ENCODE data around the gene FAM153A.
"Not testable (repeated sequence)": the region's sequence is repeated elsewhere in the genome, so short reads cannot be mapped to it uniquely, and the experiment has no call there.

The FAM153A gene

DNA sequence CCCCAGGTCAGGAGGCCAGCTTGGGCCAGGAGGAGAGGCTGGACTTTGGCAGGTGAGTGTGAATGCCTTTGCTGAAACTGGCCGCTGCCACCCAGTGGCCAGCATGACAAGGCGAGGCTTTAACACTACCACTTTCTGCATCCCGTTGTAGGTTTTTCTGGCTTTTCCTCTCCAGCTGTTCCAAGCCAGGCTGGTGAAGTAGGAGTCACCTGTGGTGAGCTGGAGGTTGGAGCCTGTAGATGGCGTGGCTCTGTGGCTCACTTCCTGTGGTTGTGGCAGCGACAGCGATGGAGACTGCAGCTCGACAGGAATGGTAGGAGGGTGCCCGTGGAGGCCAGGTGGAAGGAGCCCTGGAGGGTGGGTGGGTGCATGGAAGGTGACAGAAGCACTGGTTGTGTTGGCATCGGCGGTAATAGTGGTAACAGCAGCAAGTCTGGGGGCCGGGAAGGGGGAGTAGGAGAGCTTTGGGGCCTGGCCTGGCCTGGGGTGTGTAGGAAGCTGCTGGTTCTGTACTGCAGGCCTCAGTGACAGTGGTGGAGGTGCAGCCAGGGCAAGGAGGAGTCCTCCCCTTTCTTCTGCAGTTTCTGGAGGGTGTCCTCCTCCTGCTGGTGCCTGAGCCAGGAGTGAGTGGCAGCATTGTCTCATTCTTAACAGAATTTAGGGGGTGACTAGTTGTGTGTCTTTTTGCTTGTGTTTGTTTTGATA, 26.7 kb upstream of the FAM153A start:
- not testable (repeated sequence) for H3K4me2 ChIP-seq (ENCODE audit: insufficient read depth, low read length, poor library complexity, severe bottlenecking); H3K9ac ChIP-seq (ENCODE audit: low read depth, low read length, poor library complexity); H3K36me3 ChIP-seq (replicated peaks in 1 of 2; ENCODE audit: control insufficient read depth in 2 of 2, insufficient read depth in 2 of 2, low read length in 2 of 2); DNase-seq (ENCODE audit: low spot score); H3K4ac ChIP-seq (ENCODE audit: low read length); H2BK15ac ChIP-seq (ENCODE audit: low read length); H3K4me1 ChIP-seq (ENCODE audit: control insufficient read depth in 2 of 2, insufficient read depth in 1 of 2, low read depth in 1 of 2, low read length in 2 of 2); H3K79me1 ChIP-seq (ENCODE audit: low read depth, low read length); H4K8ac ChIP-seq (ENCODE audit: low read depth, low read length); H2BK5ac ChIP-seq (ENCODE audit: low read length); H2BK12ac ChIP-seq (ENCODE audit: low read length); H3K14ac ChIP-seq (ENCODE audit: low read length); H4K91ac ChIP-seq (ENCODE audit: low read depth, low read length, poor library complexity); H3K9me3 ChIP-seq (replicated peaks in 1 of 2; ENCODE audit: control insufficient read depth in 2 of 2, insufficient read depth in 1 of 2, low read depth in 1 of 2, low read length in 2 of 2); H3K23ac ChIP-seq (ENCODE audit: low read depth, low read length, poor library complexity); H3K27me3 ChIP-seq (ENCODE audit: control insufficient read depth in 3 of 3, insufficient read depth in 3 of 3, low read depth in 1 of 3, low read length in 3 of 3); H3K18ac ChIP-seq (ENCODE audit: low read length); H2AFZ ChIP-seq (ENCODE audit: low read length); H3K4me3 ChIP-seq (ENCODE audit: low read length in 2 of 2); H2AK5ac ChIP-seq (ENCODE audit: low read depth, low read length); H2BK120ac ChIP-seq (ENCODE audit: low read depth, low read length); H3K27ac ChIP-seq (replicated peaks; ENCODE audit: low read length)
- WGBS, 2 donors (ENCODE audit: extremely low coverage in 2 of 2, insufficient read length in 2 of 2, insufficient replicate concordance in 1 of 2): no CpG with 5 or more reads among the region's 11 CpGs

DNA sequence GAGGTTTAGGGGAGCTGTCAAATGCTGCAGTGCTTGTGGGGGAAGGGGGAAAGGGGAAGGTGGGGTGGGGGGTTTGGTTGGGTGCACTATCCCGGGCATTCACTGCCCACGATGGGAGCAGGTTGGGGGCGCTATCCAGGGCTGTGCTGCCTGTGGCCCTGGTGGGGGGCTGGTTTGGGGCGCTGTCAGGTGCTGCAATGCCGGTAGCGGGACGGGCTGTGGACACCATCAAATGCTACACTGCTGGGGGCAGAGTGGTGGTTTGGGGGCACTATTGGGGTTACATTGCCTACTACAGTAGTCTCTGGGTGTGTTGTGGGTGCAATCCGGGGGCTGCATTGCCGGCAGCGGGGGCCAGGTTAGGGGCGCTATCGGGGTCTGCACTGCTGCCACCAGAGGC, 25.7 kb upstream of the FAM153A start:
- H3K79me1 ChIP-seq (ENCODE audit: low read depth, low read length); H3K4me2 ChIP-seq (ENCODE audit: insufficient read depth, low read length, poor library complexity, severe bottlenecking); H4K91ac ChIP-seq (ENCODE audit: low read depth, low read length, poor library complexity); H3K23ac ChIP-seq (ENCODE audit: low read depth, low read length, poor library complexity); H3K9ac ChIP-seq (ENCODE audit: low read depth, low read length, poor library complexity); H3K9me3 ChIP-seq (replicated peaks in 1 of 2; ENCODE audit: control insufficient read depth in 2 of 2, insufficient read depth in 1 of 2, low read depth in 1 of 2, low read length in 2 of 2); H3K4me1 ChIP-seq (ENCODE audit: control insufficient read depth in 2 of 2, insufficient read depth in 1 of 2, low read depth in 1 of 2, low read length in 2 of 2); H3K36me3 ChIP-seq (replicated peaks in 1 of 2; ENCODE audit: control insufficient read depth in 2 of 2, insufficient read depth in 2 of 2, low read length in 2 of 2); H2BK120ac ChIP-seq (ENCODE audit: low read depth, low read length); H3K14ac ChIP-seq (ENCODE audit: low read length); H3K27me3 ChIP-seq (ENCODE audit: control insufficient read depth in 3 of 3, insufficient read depth in 3 of 3, low read depth in 1 of 3, low read length in 3 of 3); H4K8ac ChIP-seq (ENCODE audit: low read depth, low read length); H3K18ac ChIP-seq (ENCODE audit: low read length); H2BK15ac ChIP-seq (ENCODE audit: low read length); H3K4ac ChIP-seq (ENCODE audit: low read length); DNase-seq (ENCODE audit: low spot score); H2BK5ac ChIP-seq (ENCODE audit: low read length); H2BK12ac ChIP-seq (ENCODE audit: low read length); H3K27ac ChIP-seq (replicated peaks; ENCODE audit: low read length); H2AFZ ChIP-seq (ENCODE audit: low read length); H2AK5ac ChIP-seq (ENCODE audit: low read depth, low read length); H3K4me3 ChIP-seq (ENCODE audit: low read length in 2 of 2): not testable (repeated sequence)
- no CpG with 5 or more reads among the region's 12 CpGs for WGBS, 2 donors (ENCODE audit: extremely low coverage in 2 of 2, insufficient read length in 2 of 2, insufficient replicate concordance in 1 of 2)

DNA sequence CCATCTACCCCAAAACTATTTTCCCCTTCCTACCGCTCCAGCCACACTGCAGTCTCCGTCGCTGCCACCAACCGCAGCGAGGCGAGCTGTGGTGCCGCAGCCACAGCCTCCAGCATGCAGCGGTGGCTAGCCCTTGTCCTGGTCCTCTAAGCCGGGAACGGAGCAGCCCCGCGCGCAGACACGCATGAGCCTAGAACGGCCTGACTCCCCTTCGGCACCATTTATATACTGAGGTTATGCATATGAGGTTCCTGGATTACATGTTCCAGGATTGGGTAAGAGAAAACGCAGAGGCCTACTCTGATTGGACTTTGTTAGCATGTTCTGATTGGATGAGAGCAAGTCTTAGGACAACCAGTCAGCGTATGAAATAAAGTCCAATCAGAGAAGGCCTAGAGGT, 24.6 kb upstream of the FAM153A start:
- not testable (repeated sequence) for H3K27me3 ChIP-seq (ENCODE audit: control insufficient read depth in 3 of 3, insufficient read depth in 3 of 3, low read depth in 1 of 3, low read length in 3 of 3); H4K91ac ChIP-seq (ENCODE audit: low read depth, low read length, poor library complexity); H2BK15ac ChIP-seq (ENCODE audit: low read length); H3K4me1 ChIP-seq (ENCODE audit: control insufficient read depth in 2 of 2, insufficient read depth in 1 of 2, low read depth in 1 of 2, low read length in 2 of 2); H3K4me2 ChIP-seq (ENCODE audit: insufficient read depth, low read length, poor library complexity, severe bottlenecking); H3K9me3 ChIP-seq (replicated peaks in 1 of 2; ENCODE audit: control insufficient read depth in 2 of 2, insufficient read depth in 1 of 2, low read depth in 1 of 2, low read length in 2 of 2); H3K4ac ChIP-seq (ENCODE audit: low read length); H2AK5ac ChIP-seq (ENCODE audit: low read depth, low read length); H3K9ac ChIP-seq (ENCODE audit: low read depth, low read length, poor library complexity); H3K23ac ChIP-seq (ENCODE audit: low read depth, low read length, poor library complexity); H3K27ac ChIP-seq (replicated peaks; ENCODE audit: low read length); H2BK120ac ChIP-seq (ENCODE audit: low read depth, low read length); H3K79me1 ChIP-seq (ENCODE audit: low read depth, low read length); H4K8ac ChIP-seq (ENCODE audit: low read depth, low read length); DNase-seq (ENCODE audit: low spot score); H3K4me3 ChIP-seq (ENCODE audit: low read length in 2 of 2); H2BK12ac ChIP-seq (ENCODE audit: low read length); H2BK5ac ChIP-seq (ENCODE audit: low read length); H3K18ac ChIP-seq (ENCODE audit: low read length); H2AFZ ChIP-seq (ENCODE audit: low read length); H3K36me3 ChIP-seq (replicated peaks in 1 of 2; ENCODE audit: control insufficient read depth in 2 of 2, insufficient read depth in 2 of 2, low read length in 2 of 2); H3K14ac ChIP-seq (ENCODE audit: low read length)
- no CpG with 5 or more reads among the region's 18 CpGs for WGBS, 2 donors (ENCODE audit: extremely low coverage in 2 of 2, insufficient read length in 2 of 2, insufficient replicate concordance in 1 of 2)

DNA sequence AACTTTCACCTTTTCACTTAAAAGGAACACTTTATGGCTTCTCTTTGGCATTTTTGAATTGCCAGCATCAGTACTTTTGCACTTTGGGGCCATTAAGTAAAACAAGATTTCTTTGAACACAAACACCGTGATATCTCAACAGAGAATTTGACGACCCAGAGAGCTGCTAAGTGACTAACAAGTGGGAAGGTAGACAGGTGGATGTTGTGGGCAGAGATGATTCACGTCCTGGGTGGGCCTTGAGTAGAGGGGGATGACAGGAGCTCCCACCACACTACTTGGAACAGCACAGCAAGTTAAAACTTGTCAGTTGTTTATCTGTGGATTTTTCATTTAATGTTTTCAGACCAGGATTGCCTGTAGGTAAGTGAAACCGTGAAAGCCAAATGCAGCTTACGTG, 18.7 kb upstream of the FAM153A start:
- H2BK5ac ChIP-seq (ENCODE audit: low read length); H3K18ac ChIP-seq (ENCODE audit: low read length); H3K27me3 ChIP-seq (ENCODE audit: control insufficient read depth in 3 of 3, insufficient read depth in 3 of 3, low read depth in 1 of 3, low read length in 3 of 3); H2AK5ac ChIP-seq (ENCODE audit: low read depth, low read length); H3K4me2 ChIP-seq (ENCODE audit: insufficient read depth, low read length, poor library complexity, severe bottlenecking); H3K9ac ChIP-seq (ENCODE audit: low read depth, low read length, poor library complexity); H3K79me1 ChIP-seq (ENCODE audit: low read depth, low read length); H3K4ac ChIP-seq (ENCODE audit: low read length); H3K27ac ChIP-seq (replicated peaks; ENCODE audit: low read length); H3K36me3 ChIP-seq (replicated peaks in 1 of 2; ENCODE audit: control insufficient read depth in 2 of 2, insufficient read depth in 2 of 2, low read length in 2 of 2); H3K4me1 ChIP-seq (ENCODE audit: control insufficient read depth in 2 of 2, insufficient read depth in 1 of 2, low read depth in 1 of 2, low read length in 2 of 2); H4K91ac ChIP-seq (ENCODE audit: low read depth, low read length, poor library complexity); H3K14ac ChIP-seq (ENCODE audit: low read length); H2BK15ac ChIP-seq (ENCODE audit: low read length); H3K4me3 ChIP-seq (ENCODE audit: low read length in 2 of 2); H3K9me3 ChIP-seq (replicated peaks in 1 of 2; ENCODE audit: control insufficient read depth in 2 of 2, insufficient read depth in 1 of 2, low read depth in 1 of 2, low read length in 2 of 2); H2BK120ac ChIP-seq (ENCODE audit: low read depth, low read length); H4K8ac ChIP-seq (ENCODE audit: low read depth, low read length); H2BK12ac ChIP-seq (ENCODE audit: low read length); H3K23ac ChIP-seq (ENCODE audit: low read depth, low read length, poor library complexity); H2AFZ ChIP-seq (ENCODE audit: low read length); DNase-seq (ENCODE audit: low spot score): not testable (repeated sequence)
- no CpG with 5 or more reads among the region's 5 CpGs for WGBS, 2 donors (ENCODE audit: extremely low coverage in 2 of 2, insufficient read length in 2 of 2, insufficient replicate concordance in 1 of 2)

All from neuronal stem cell (in vitro differentiated cells).